HTR-8/SVneo (cell line): ENCODE measurements around the gene DDI1.

ENCODE experiments used
- DNase-seq: peaks from one replicate; pipeline ENCODE4 v3.0.0; 2011; ENCODE audit warnings: low spot score, mixed read lengths; ENCODE audit not compliant: insufficient read length
- FAIRE-seq: peaks from 2 replicates; lab custom pipeline; 2011; peaks lifted over from hg19 to GRCh38; lab: Jason Lieb, UNC

DDI1 gene

DNA sequence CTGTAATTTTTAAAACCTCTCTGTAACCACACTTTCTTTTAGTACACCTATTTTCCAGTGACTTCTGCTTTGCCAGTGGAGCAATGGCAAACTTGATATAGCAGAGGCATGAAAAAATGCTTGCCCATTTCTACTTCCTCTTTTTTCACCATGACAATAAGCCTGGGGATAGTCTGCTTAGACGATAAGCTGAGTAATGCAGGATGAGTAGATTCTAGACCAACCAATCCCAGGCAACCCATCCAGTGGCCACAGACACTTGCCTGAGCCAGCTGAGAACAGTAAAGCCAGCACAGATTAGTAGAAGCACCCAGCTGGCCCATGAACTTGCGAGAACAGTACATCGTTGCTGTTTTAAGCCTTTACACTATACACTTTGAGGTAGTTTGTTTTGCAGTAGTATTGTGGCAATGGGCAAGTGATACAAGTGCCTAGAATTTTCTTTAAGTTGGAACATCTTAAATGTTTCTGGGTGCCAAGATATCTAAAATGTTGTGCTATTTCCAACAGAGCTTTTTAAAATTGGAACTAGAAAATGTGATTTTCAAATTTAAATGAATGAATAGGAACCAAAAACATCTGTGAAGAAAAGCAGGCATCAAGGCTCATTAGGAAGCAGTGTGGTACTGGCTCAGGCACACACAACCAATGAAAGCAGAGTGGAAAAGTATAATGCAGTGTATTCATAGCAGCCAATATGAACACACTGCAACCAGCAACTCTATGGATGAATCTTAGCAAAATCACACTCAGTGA is 37.7 kb downstream of the DDI1 start:
- FAIRE-seq (no peak), DNase-seq (no peak)

GRCh38 chr11:104075091-104075490 is 38.7 kb downstream of the DDI1 start:
- DNase-seq (no peak), FAIRE-seq (no peak)

DNA sequence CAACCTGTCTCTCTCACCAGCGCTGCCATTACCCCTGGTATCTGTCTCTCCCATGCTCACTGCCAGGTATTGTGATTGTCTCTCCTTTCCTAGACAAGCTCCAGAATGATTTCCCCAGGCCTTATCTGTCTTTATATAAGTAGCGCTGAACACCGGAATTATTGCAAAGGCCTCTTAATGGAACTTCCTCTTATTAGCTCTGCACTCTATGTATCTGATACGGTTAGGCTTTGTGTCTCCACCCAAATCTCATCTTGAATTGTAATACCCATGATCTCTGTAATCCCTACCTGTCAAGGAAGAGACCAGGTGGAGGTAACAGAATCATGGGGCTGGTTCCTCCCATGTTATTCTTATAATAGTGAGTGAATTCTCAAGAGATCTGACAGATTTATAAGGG is 39.3 kb downstream of the DDI1 start:
- DNase-seq (no peak), FAIRE-seq (no peak)

DNA sequence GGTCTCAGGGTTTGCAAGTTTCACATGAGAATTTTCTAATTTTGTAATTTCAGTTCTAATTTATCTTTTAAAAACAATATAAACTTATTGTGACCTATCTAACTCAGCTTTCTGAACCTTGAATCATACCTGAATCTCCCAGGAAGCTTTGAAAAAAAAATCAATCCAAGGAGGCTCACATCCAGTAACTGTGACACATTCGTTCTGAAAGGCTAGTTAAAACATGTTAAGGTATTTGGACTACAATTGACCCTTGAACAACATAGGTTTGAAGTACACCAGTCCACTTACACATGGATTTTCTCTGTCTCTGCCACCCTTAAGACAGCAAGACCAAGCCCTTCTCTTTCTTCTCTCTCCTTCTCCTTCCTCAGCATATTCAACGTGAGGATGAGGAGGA is 40.0 kb downstream of the DDI1 start:
- no peak for DNase-seq
- no peak for FAIRE-seq

DNA sequence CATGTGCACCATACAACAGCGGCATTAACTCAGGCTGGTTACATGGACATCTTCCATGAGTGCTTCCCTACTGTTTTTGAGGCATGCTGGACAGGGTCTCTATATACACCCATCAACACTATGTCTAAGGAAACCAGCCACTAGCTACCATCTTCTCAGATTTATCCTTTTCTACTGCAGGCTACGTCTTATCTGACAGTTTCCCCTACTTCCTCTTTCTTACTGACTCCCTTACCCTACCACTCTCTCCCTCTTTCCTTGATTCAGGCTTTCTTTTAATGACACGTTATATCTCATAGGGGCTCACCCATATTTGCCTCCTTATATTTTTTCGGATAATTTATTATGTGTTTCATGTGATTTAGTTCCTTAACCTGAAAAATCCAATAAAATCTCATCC is 41.8 kb downstream of the DDI1 start:
- DNase-seq (no peak), FAIRE-seq (no peak)

GRCh38 chr11:104078995-104079394 is 42.6 kb downstream of the DDI1 start:
- FAIRE-seq, result no peak

DNA sequence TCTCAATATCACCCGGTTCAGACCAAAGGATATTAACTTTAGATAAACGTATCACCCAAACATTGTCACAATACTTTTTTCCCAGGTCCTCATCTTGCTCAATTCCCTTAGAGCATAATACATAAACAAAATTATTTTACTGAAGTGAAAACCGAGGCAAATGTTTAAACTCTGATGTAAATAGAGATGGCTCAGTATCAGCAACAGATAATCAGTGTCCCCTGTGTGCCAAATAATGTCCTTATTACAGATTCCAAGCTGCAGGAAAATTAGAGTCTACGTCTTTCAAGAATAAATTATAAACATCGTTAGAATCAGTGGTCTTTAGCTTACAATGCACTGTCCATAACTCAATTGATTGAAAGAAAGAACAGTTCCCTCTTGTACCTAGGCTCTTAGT is 50.2 kb downstream of the DDI1 start:
- no peak for FAIRE-seq
- no peak for DNase-seq

More at GRCh38 chr11:104078995-104079394, 42.6 kb downstream of the DDI1 start:
- no peak for DNase-seq
